ENCODE results near the gene ITPRID2. TPM values are rescaled to one million over a fixed set of nuclear protein-coding genes. Genes with fewer than 3 reads are reported as not detected.
A peak's percentile ranks its signal among the peaks of the same experiment; 100 is the strongest.

ITPRID2 gene
- polyA plus RNA-seq, 1 experiment: 52.7 TPM

DNA sequence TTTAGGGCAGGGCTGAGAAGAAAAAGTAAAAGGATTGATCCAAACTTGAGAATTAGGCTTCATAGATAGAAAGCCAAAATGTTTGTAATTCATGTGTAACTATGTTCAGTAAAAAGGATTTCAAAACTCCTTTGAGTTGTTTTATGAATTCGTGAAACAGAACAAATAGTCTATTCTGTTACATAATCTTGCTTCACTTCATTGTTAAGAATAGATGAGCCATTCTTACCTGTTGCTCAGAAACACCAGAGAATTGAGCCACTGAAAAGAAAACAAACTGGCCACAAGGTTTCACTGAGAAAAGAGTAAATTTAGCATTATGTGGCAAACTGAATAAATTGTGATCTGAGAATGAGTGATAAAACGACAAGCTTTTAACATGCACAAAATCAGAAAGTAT, 4.5 kb upstream of the ITPRID2 start:
- DNase-seq (ENCODE audit: low read depth): no peak
- POLR2A ChIA-PET: no interaction called here
- TF ChIP-seq, protein P1, sequence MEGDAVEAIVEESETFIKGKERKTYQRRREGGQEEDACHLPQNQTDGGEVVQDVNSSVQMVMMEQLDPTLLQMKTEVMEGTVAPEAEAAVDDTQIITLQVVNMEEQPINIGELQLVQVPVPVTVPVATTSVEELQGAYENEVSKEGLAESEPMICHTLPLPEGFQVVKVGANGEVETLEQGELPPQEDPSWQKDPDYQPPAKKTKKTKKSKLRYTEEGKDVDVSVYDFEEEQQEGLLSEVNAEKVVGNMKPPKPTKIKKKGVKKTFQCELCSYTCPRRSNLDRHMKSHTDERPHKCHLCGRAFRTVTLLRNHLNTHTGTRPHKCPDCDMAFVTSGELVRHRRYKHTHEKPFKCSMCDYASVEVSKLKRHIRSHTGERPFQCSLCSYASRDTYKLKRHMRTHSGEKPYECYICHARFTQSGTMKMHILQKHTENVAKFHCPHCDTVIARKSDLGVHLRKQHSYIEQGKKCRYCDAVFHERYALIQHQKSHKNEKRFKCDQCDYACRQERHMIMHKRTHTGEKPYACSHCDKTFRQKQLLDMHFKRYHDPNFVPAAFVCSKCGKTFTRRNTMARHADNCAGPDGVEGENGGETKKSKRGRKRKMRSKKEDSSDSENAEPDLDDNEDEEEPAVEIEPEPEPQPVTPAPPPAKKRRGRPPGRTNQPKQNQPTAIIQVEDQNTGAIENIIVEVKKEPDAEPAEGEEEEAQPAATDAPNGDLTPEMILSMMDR (IDR thresholded peaks at IDR 0.05; ENCODE audit: insufficient read depth, low read depth, low read length): no peak
- Histone ChIP-seq H3K27me3 (ENCODE audit: control insufficient read depth, insufficient read depth, low read length) (no peaks in the 10 kb centered on the region), H3K4me3 (ENCODE audit: low read depth, low read length) (no peak overlapping the region), H3K36me3 (ENCODE audit: control insufficient read depth, insufficient read depth, low read length) (no peaks in the 10 kb centered on the region)
- CTCF ChIA-PET: interaction anchor here (0.9 to 1.5 kb wide), 3 partner anchors 12 to 81 kb away, joined by 3 read pairs; no protein-coding TSS in a partner anchor

DNA sequence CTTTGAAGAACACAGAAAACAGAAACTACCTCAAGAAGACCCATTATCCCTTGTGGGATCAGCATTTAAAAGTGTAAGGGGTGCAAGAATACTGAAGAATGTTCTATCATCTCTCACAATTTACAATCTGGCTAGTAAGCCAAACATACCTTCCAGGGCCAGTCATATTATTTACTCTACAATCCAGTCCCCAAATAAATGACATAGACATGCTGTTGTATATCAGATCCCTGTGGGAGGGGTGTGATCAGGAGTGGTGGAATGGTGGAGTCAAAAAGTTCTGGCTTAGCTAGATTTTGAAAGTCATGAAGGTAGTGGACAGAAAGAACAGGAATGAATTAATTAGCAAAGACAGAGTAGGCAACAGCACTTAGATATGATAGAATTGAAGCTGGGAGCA, 1.8 kb upstream of the ITPRID2 start:
- ChIA-PET CTCF (interaction anchor here (1.0 kb wide), 1 partner anchor 188 kb away, joined by 3 read pairs; no protein-coding TSS in a partner anchor), POLR2A (no interaction called here)
- H3K27me3 ChIP-seq (ENCODE audit: control insufficient read depth, insufficient read depth, low read length): no peaks in the 10 kb centered on the region
- no peaks in the 10 kb centered on the region for H3K36me3 ChIP-seq (ENCODE audit: control insufficient read depth, insufficient read depth, low read length)
- TF ChIP-seq, protein P1 (IDR thresholded peaks at IDR 0.05; ENCODE audit: insufficient read depth, low read depth, low read length): no peak
- DNase-seq (ENCODE audit: low read depth): no peak
- H3K4me3 ChIP-seq (ENCODE audit: low read depth, low read length): no peak overlapping the region

DNA sequence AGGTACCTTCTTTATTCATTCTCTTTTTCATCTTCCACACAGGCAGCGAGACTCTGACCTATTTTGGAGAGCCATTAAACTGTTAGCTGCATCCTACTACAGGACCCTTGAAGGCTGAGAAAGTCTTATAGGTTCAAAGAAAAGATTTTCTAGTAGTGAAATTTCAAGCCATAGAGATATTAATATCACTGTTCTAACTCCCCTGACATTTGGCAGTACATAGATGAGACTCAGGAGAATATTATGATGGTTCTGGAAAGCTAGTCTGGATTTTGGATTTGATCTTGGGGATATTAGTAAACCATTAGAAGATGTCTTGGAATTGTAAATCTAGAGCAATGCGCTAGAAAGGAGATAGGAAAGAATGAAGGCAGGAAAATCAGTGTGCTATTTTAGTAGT, 1.3 kb upstream of the ITPRID2 start:
- TF ChIP-seq, protein P1 (IDR thresholded peaks at IDR 0.05; ENCODE audit: insufficient read depth, low read depth, low read length): no peak
- H3K36me3 ChIP-seq (ENCODE audit: control insufficient read depth, insufficient read depth, low read length): no peaks in the 10 kb centered on the region
- ChIA-PET CTCF (interaction anchor here (1.0 kb wide), 1 partner anchor 187 kb away, joined by 3 read pairs; no protein-coding TSS in a partner anchor), POLR2A (no interaction called here)
- H3K4me3 ChIP-seq (ENCODE audit: low read depth, low read length): no peak overlapping the region
- DNase-seq (ENCODE audit: low read depth): no peak
- H3K27me3 ChIP-seq (ENCODE audit: control insufficient read depth, insufficient read depth, low read length): no peaks in the 10 kb centered on the region

DNA sequence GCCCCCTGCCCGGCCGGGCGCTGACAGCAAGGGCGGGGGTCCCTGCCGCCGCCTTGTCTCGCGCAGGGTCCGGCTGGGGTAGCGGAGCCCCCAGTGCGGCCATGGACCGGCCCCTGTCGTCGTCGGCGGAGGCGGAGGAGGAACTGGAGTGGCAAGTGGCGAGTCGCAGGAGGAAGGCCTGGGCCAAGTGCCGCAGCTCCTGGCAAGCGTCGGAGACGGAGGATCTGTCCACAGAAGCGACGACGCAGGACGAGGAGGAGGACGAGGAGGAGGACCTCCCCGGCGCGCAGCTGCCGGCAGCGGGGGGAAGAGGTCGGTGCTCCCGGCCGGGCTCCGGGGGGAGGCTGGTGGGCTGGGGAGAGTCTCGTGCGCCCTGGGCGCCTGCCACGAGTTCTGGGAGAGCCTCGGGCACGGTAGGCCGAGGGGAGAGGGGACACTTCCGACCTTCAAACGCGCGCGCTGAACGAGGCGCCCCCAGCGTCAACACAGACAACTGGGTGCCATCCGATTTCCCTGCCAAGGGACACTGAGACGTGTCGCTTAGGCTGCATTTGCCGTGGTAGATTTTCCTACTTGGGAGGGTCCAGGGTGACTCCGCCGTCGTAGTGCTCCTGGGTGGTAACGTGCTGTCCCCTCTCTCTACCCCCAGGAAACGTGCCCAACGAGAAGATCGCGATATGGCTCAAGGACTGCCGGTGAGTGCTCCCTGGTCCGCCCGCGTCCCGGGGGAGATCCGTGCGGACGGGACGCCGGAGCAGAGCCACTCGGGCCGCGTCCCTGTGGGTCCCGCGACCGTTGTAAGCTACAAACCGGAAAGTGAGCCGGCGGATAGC, 652 bp downstream of the ITPRID2 start:
- peak; percentile 5 for DNase-seq (ENCODE audit: low read depth)
- peak overlapping the region; percentile 90 for H3K4me3 ChIP-seq (ENCODE audit: low read depth, low read length)
- TF ChIP-seq, protein P1 (IDR thresholded peaks at IDR 0.05; ENCODE audit: insufficient read depth, low read depth, low read length): peak; percentile 27; the same call in 1 of the 2 replicates
- H3K27me3 ChIP-seq (ENCODE audit: control insufficient read depth, insufficient read depth, low read length): no peaks in the 10 kb centered on the region
- ChIA-PET POLR2A (interaction anchor here (0.6 kb wide), 1 partner anchor 659 kb away, joined by 3 read pairs; no protein-coding TSS in a partner anchor), CTCF (interaction anchor here (0.7 to 1.7 kb wide), 6 partner anchors 15 to 186 kb away, joined by 3 to 8 read pairs (median 3); no protein-coding TSS in a partner anchor)
- H3K36me3 ChIP-seq (ENCODE audit: control insufficient read depth, insufficient read depth, low read length): no peaks in the 10 kb centered on the region

DNA sequence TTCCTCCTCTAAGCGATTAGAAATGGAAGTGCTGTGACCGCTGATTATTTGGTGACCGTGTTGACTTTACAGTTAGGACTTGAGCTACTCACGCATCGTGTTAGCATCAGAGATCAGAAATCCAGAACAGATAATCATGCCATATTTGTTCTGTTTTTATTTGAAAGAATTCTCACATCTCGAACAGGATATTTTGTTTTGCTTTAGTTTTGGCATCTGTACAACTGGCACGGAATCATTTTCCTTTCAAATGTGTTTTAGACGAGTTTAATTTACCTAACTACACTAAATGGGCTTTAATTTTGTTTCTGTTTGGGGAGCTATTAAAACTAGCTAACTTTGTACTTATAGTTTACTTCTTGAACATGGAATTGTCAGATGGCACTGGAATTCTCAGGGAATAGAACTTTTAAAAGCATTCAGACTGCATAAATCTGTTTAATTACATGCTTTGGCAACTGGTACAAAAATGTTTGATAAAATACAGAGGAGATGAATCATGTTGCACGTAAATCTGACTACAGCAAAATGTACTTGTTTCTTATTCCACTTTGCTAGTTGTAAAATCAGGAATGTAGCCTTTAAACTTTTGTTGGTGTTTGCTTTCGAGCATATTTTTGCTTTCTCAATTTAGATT, 1.4 kb downstream of the ITPRID2 start:
- H3K27me3 ChIP-seq (ENCODE audit: control insufficient read depth, insufficient read depth, low read length): no peaks in the 10 kb centered on the region
- ChIA-PET POLR2A (no interaction called here), CTCF (interaction anchor here (1.0 to 1.7 kb wide), 3 partner anchors 14 to 184 kb away, joined by 3 to 8 read pairs (median 5); no protein-coding TSS in a partner anchor)
- peak overlapping the region; percentile 90 for H3K4me3 ChIP-seq (ENCODE audit: low read depth, low read length)
- H3K36me3 ChIP-seq (ENCODE audit: control insufficient read depth, insufficient read depth, low read length): no peaks in the 10 kb centered on the region
- peak; percentile 27 for DNase-seq (ENCODE audit: low read depth)
- TF ChIP-seq, protein P1 (IDR thresholded peaks at IDR 0.05; ENCODE audit: insufficient read depth, low read depth, low read length): no peak

All from BJ (cell line).